Caco-2 (cell line): Measurements from ENCODE around the gene PTPN14. TPM values are rescaled to one million over a fixed set of nuclear protein-coding genes. Genes with fewer than 3 reads are reported as not detected.
"Not testable (repeated sequence)": the region's sequence is repeated elsewhere in the genome, so short reads cannot be mapped to it uniquely, and the experiment has no call there.

Source experiments
- BruUV-seq: library from RNA; stranded (reverse); fragments of 400-500 nt; replicated peaks from 2 replicates; lab custom pipeline; 2021; lab: Mats Ljungman, UMichigan
- CTCF ChIA-PET: fragments of 300-600 bp; sonication (Branson Sonifier 250); formaldehyde crosslinking; loops from one replicate; lab custom pipeline; 2022; ENCODE audit warnings: antibody characterized with exemption; lab: Charles Lee
- POLR2A ChIA-PET: fragments of 300-600 bp; sonication (Branson Sonifier 250); formaldehyde crosslinking; loops from one replicate; lab custom pipeline; 2022; ENCODE audit warnings: antibody characterized with exemption; lab: Charles Lee
- DNase-seq, 2 experiments: peaks; one replicate each; pipeline versions ENCODE4 v3.0.0 to v3.0.0-alpha.2; 2020 to 2022
- H3K27me3 ChIP-seq: replicated peaks from 2 replicates; pipeline ENCODE4 v1.6.0; 2011; ENCODE audit warnings: low read length; ENCODE audit not compliant: control insufficient read depth, insufficient read depth
- H3K36me3 ChIP-seq: 2 replicates; pipeline ENCODE4 v1.5.1; 2011; ENCODE audit warnings: low read length; ENCODE audit not compliant: control insufficient read depth, insufficient read depth
- H3K4me1 ChIP-seq: fragments of 250-450 bp; sonication (Bioruptor Pico); 2 replicates; pipeline ENCODE4 v1.5.1; 2020; ENCODE audit warnings: mild to moderate bottlenecking
- H3K4me3 ChIP-seq: 2 replicates; pipeline ENCODE4 v1.5.1; 2011; ENCODE audit warnings: low read depth, mild to moderate bottlenecking, control low read depth, low read length
- H3K9me3 ChIP-seq: fragments of 250-450 bp; sonication (Bioruptor Pico); 2 replicates; pipeline ENCODE4 v1.5.1; 2020; ENCODE audit warnings: mild to moderate bottlenecking, moderate library complexity
- H3K27ac Mint-ChIP-seq: one replicate; pipeline ENCODE4 v1.8.0; 2022; ENCODE audit warnings: mixed read lengths; ENCODE audit not compliant: unreplicated experiment
- H3K27me3 Mint-ChIP-seq: one replicate; pipeline ENCODE4 v1.8.0; 2022; ENCODE audit warnings: mixed read lengths; ENCODE audit not compliant: insufficient read depth, unreplicated experiment
- H3K36me3 Mint-ChIP-seq: one replicate; pipeline ENCODE4 v1.8.0; 2022; ENCODE audit warnings: mild to moderate bottlenecking, mixed read lengths; ENCODE audit not compliant: insufficient read depth, unreplicated experiment
- H3K4me1 Mint-ChIP-seq: one replicate; pipeline ENCODE4 v1.8.0; 2022; ENCODE audit warnings: low read depth, mixed read lengths; ENCODE audit not compliant: unreplicated experiment
- H3K4me3 Mint-ChIP-seq: one replicate; pipeline ENCODE4 v1.8.0; 2022; ENCODE audit warnings: mild to moderate bottlenecking, moderate library complexity, mixed read lengths; ENCODE audit not compliant: unreplicated experiment
- H3K9me3 Mint-ChIP-seq: one replicate; pipeline ENCODE4 v1.8.0; 2022; ENCODE audit warnings: mixed read lengths; ENCODE audit not compliant: unreplicated experiment
- intact Hi-C: fragments of 100-400 bp; cut with micrococcal nuclease; formaldehyde crosslinking; loops from one replicate; pipeline ENCODE4 v1.10.0; 2022; ENCODE audit not compliant: unreplicated experiment
- total RNA-seq: library from RNA; stranded (reverse); gene quantifications from 2 replicates; pipeline ENCODE4 v1.2.3, GENCODE V29; 2022
- TF ChIP-seq, protein P1 (sequence below), 2 experiments: fragments of 200-600 bp in 1 of 2; IDR thresholded peaks; 1 replicate in 1 of 2; 2 replicates in 1 of 2; pipeline versions ENCODE4 v1.5.1 to v1.8.0; 2011 to 2022; ENCODE audit warnings: antibody characterized with exemption in 1 of 2, control low read depth in 1 of 2, inconsistent platforms in 1 of 2, low read depth in 1 of 2, low read length in 1 of 2, mild to moderate bottlenecking in 1 of 2, moderate library complexity in 1 of 2; ENCODE audit not compliant: insufficient read depth in 1 of 2, severe bottlenecking in 1 of 2, unreplicated experiment in 1 of 2

Gene PTPN14
- total RNA-seq, 1 experiment from 2014 or later, result 103 TPM

- POLR2A ChIA-PET, result no interaction called here
- Mint-ChIP-seq H3K4me1 (peaks cover 7% of the 10 kb centered on the region), H3K9me3 (no peaks in the 10 kb centered on the region), H3K36me3 (peaks cover 95% of the 10 kb centered on the region), H3K27me3 (no peaks in the 10 kb centered on the region), H3K4me3 (no peak overlapping the region), H3K27ac (no peak overlapping the region)
- H3K36me3 ChIP-seq, result no peaks in the 10 kb centered on the region; the same call in 1 of the 2 replicates
- BruUV-seq, result no TSS peak
- H3K27me3 ChIP-seq, result no peaks in the 10 kb centered on the region
- TF ChIP-seq, protein P1, sequence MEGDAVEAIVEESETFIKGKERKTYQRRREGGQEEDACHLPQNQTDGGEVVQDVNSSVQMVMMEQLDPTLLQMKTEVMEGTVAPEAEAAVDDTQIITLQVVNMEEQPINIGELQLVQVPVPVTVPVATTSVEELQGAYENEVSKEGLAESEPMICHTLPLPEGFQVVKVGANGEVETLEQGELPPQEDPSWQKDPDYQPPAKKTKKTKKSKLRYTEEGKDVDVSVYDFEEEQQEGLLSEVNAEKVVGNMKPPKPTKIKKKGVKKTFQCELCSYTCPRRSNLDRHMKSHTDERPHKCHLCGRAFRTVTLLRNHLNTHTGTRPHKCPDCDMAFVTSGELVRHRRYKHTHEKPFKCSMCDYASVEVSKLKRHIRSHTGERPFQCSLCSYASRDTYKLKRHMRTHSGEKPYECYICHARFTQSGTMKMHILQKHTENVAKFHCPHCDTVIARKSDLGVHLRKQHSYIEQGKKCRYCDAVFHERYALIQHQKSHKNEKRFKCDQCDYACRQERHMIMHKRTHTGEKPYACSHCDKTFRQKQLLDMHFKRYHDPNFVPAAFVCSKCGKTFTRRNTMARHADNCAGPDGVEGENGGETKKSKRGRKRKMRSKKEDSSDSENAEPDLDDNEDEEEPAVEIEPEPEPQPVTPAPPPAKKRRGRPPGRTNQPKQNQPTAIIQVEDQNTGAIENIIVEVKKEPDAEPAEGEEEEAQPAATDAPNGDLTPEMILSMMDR (IDR thresholded peaks at IDR 0.05; ENCODE audit: insufficient read depth in 1 of 2, low read depth in 1 of 2, low read length in 1 of 2, severe bottlenecking in 1 of 2, unreplicated experiment in 1 of 2), result no peak
- H3K4me1 ChIP-seq, result peaks cover 11% of the 10 kb centered on the region
- DNase-seq, result no peak
- intact Hi-C loops, result no loop called here
- no peaks in the 10 kb centered on the region for H3K9me3 ChIP-seq
- CTCF ChIA-PET, result no interaction called here
- H3K4me3 ChIP-seq, result no peak overlapping the region
These were observed 153.9 kb downstream of the PTPN14 start for GRCh38 chr1:214397497-214397896.

DNA sequence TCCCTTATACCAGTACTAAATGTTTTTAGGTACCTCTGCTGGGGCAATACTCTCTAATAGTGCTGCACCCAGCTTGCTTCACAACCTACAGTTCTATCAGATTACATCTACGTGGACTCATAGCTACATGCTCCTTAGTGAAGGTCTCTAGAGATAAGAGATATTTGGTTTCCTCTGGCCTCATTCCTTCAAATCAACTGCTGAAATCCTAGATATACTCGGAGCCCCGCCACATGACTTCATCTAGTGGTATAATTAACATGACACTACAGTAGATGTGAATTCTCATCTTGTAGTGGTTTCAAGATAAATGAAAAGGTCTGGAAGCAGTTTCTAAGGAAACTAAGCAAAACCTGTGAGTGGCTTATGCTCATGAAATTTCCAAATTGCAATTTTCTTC, 155.1 kb downstream of the PTPN14 start:
- Histone ChIP-seq H3K4me3 (no peak overlapping the region), H3K4me1 (peaks cover 11% of the 10 kb centered on the region), H3K9me3 (no peaks in the 10 kb centered on the region), H3K36me3 (no peaks in the 10 kb centered on the region; the same call in 1 of the 2 replicates), H3K27me3 (no peaks in the 10 kb centered on the region)
- Mint-ChIP-seq H3K9me3 (no peaks in the 10 kb centered on the region), H3K4me1 (peaks cover 7% of the 10 kb centered on the region), H3K27me3 (no peaks in the 10 kb centered on the region), H3K27ac (peak overlapping the region; percentile 34), H3K36me3 (peaks cover 97% of the 10 kb centered on the region), H3K4me3 (no peak overlapping the region)
- ChIA-PET CTCF (no interaction called here), POLR2A (interaction anchor here (0.6 kb wide), 1 partner anchor 18 kb away, joined by 3 read pairs; no protein-coding TSS in a partner anchor)
- BruUV-seq, result no TSS peak
- DNase-seq, result no peak
- TF ChIP-seq, protein P1 (IDR thresholded peaks at IDR 0.05; ENCODE audit: insufficient read depth in 1 of 2, low read depth in 1 of 2, low read length in 1 of 2, severe bottlenecking in 1 of 2, unreplicated experiment in 1 of 2), result no peak
- intact Hi-C loops, result no loop called here

- H3K27me3 ChIP-seq, H3K36me3 ChIP-seq, H3K9me3 Mint-ChIP-seq, CTCF ChIA-PET, BruUV-seq, POLR2A ChIA-PET, DNase-seq, H3K4me1 Mint-ChIP-seq, H3K27me3 Mint-ChIP-seq, H3K27ac Mint-ChIP-seq, intact Hi-C loops, H3K4me3 ChIP-seq, H3K9me3 ChIP-seq, H3K4me3 Mint-ChIP-seq: not testable (repeated sequence)
- peaks cover 11% of the 10 kb centered on the region for H3K4me1 ChIP-seq
- peaks cover 95% of the 10 kb centered on the region for H3K36me3 Mint-ChIP-seq
These were observed 156.8 kb downstream of the PTPN14 start for GRCh38 chr1:214394569-214394968.
